DND-41 (cell line): Measurements from ENCODE around the gene PIK3C3.

Source experiments
- CTCF ChIP-seq: IDR thresholded peaks from 2 replicates; pipeline ENCODE4 v1.5.1; 2012; ENCODE audit warnings: borderline replicate concordance, low read length, moderate library complexity, mild to moderate bottlenecking; ENCODE audit not compliant: poor library complexity, severe bottlenecking; ENCODE audit errors: extremely low read depth
- EZH2 ChIP-seq: IDR thresholded peaks from 3 replicates; pipeline ENCODE4 v1.6.1; 2012; ENCODE audit warnings: borderline replicate concordance, low read depth, mild to moderate bottlenecking, moderate library complexity, low read length, inconsistent platforms; ENCODE audit not compliant: severe bottlenecking

GRCh38 chr18:41967680-41968079, 12.6 kb downstream of the PIK3C3 start:
- TF ChIP-seq CTCF (no peak), EZH2 (no peak)
